CD14-positive monocyte (primary cell): ENCODE measurements around the gene GRM8. TPM values are rescaled to one million over a fixed set of nuclear protein-coding genes. Genes with fewer than 3 reads are reported as not detected.

Experiments used
- DNase-seq, 3 donors: peaks; one replicate each; pipeline ENCODE4 v3.0.0-alpha.2; 2011 to 2022
- H2AFZ ChIP-seq: 2 replicates; pipeline ENCODE4 v1.6.0; 2012; ENCODE audit warnings: mild to moderate bottlenecking, low read depth, low read length, inconsistent platforms; ENCODE audit not compliant: insufficient read depth, poor library complexity, severe bottlenecking
- H3K27ac ChIP-seq, 2 donors: 1 replicate in 1 of 2; 2 replicates in 1 of 2; pipeline ENCODE4 v1.5.1; 2012 to 2013; ENCODE audit warnings: low read length in 2 of 2, control low read depth in 1 of 2, inconsistent platforms in 1 of 2, low read depth in 1 of 2, mild to moderate bottlenecking in 1 of 2
- H3K27me3 ChIP-seq, 2 donors: one replicate each; pipeline versions ENCODE4 v1.6.0 to v1.6.1; 2011 to 2013; ENCODE audit warnings: low read length in 2 of 2; ENCODE audit not compliant: control insufficient read depth in 2 of 2, insufficient read depth in 2 of 2
- H3K36me3 ChIP-seq, 2 donors: replicated peaks in 1 of 2; 1 replicate in 1 of 2; 2 replicates in 1 of 2; pipeline versions ENCODE4 v1.5.1 to v1.6.1; 2012 to 2013; ENCODE audit warnings: low read length in 2 of 2, control low read depth in 1 of 2, inconsistent platforms in 1 of 2, mild to moderate bottlenecking in 1 of 2; ENCODE audit not compliant: insufficient read depth in 2 of 2, control insufficient read depth in 1 of 2
- H3K4me1 ChIP-seq, 2 donors: 1 replicate in 1 of 2; 2 replicates in 1 of 2; pipeline versions ENCODE4 v1.5.1 to v1.6.1; 2012 to 2013; ENCODE audit warnings: low read length in 2 of 2, control low read depth in 1 of 2, inconsistent platforms in 1 of 2, mild to moderate bottlenecking in 1 of 2, moderate library complexity in 1 of 2; ENCODE audit not compliant: insufficient read depth in 2 of 2, control insufficient read depth in 1 of 2
- H3K4me2 ChIP-seq: replicated peaks from 2 replicates; pipeline ENCODE3; 2012; ENCODE audit warnings: low read length, moderate library complexity, mild to moderate bottlenecking; ENCODE audit not compliant: poor library complexity, severe bottlenecking; ENCODE audit errors: extremely low read depth
- H3K4me3 ChIP-seq, 3 experiments: fragments of 200-600 bp in 1 of 3; sonication (generic) in 1 of 3; replicated peaks in 1 of 3; 1 replicate in 2 of 3; 2 replicates in 1 of 3; pipeline ENCODE4 v1.5.1; 2011 to 2013; ENCODE audit warnings: low read length in 3 of 3, mild to moderate bottlenecking in 3 of 3, control low read depth in 2 of 3, low read depth in 2 of 3, inconsistent platforms in 1 of 3, moderate library complexity in 1 of 3
- H3K79me2 ChIP-seq: 2 replicates; pipeline ENCODE4 v1.6.0; 2012; ENCODE audit warnings: mild to moderate bottlenecking, control low read depth, inconsistent platforms, low read length, moderate library complexity; ENCODE audit not compliant: insufficient read depth
- H3K9ac ChIP-seq: 2 replicates; pipeline ENCODE4 v1.6.0; 2017; ENCODE audit warnings: low read length, mild to moderate bottlenecking; ENCODE audit not compliant: insufficient read depth, poor library complexity, severe bottlenecking
- H3K9me3 ChIP-seq, 2 donors: replicated peaks in 1 of 2; 1 replicate in 1 of 2; 2 replicates in 1 of 2; pipeline versions ENCODE4 v1.5.1 to v1.6.1; 2012 to 2013; ENCODE audit warnings: low read length in 2 of 2, control low read depth in 1 of 2; ENCODE audit not compliant: control insufficient read depth in 1 of 2, insufficient read depth in 1 of 2
- H4K20me1 ChIP-seq: 2 replicates; pipeline ENCODE4 v1.6.0; 2012; ENCODE audit warnings: mild to moderate bottlenecking, low read length, control low read depth, moderate library complexity; ENCODE audit not compliant: insufficient read depth
- H3K27ac Mint-ChIP-seq, 7 donors: one replicate each; pipeline ENCODE4 v1.8.0; 2020; ENCODE audit warnings: mild to moderate bottlenecking in 7 of 7, mixed read lengths in 7 of 7, moderate library complexity in 6 of 7, inconsistent platforms in 2 of 7
- H3K27me3 Mint-ChIP-seq, 3 donors: one replicate each; pipeline ENCODE4 v1.8.0; 2021 to 2022; ENCODE audit warnings: low read depth in 3 of 3, mild to moderate bottlenecking in 3 of 3, mixed read lengths in 3 of 3, moderate library complexity in 3 of 3, inconsistent platforms in 1 of 3
- H3K36me3 Mint-ChIP-seq, 2 donors: one replicate each; pipeline ENCODE4 v1.8.0; 2020; ENCODE audit warnings: mixed read lengths in 2 of 2, inconsistent platforms in 1 of 2, mild to moderate bottlenecking in 1 of 2
- H3K4me1 Mint-ChIP-seq: one replicate; pipeline ENCODE4 v1.8.0; 2020; ENCODE audit warnings: mild to moderate bottlenecking, mixed read lengths
- H3K4me3 Mint-ChIP-seq, 2 donors: one replicate each; pipeline ENCODE4 v1.8.0; 2020; ENCODE audit warnings: mild to moderate bottlenecking in 2 of 2, mixed read lengths in 2 of 2, moderate library complexity in 1 of 2
- H3K9me3 Mint-ChIP-seq, 7 donors: one replicate each; pipeline ENCODE4 v1.8.0; 2020 to 2022; ENCODE audit warnings: mixed read lengths in 7 of 7, mild to moderate bottlenecking in 6 of 7, moderate library complexity in 6 of 7, inconsistent platforms in 2 of 7
- WGBS: methylation state at CpG from one replicate; pipeline ENCODE4 v1.1.5; 2013; ENCODE audit warnings: missing lambda C conversion rate; ENCODE audit not compliant: insufficient coverage; 5-methylcytosine and 5-hydroxymethylcytosine counted together
- intact Hi-C, 2 donors: fragments of 100-400 bp; cut with micrococcal nuclease; formaldehyde crosslinking; loops; one replicate each; pipeline versions ENCODE4 v1.15.0 to v1.15.1; 2023
- polyA plus RNA-seq, 3 donors: library from polyadenylated mRNA; depleted of rRNA in 1 of 3; unstranded in 2 of 3; stranded (reverse) in 1 of 3; fragments of 300-500 nt in 2 of 3; fragments of >200 nt in 1 of 3; fragmentation: Illumina TruSeq in 2 of 3; gene quantifications; 1 replicate in 2 of 3; 2 replicates in 1 of 3; pipeline ENCODE4 v1.2.3, GENCODE V29; 2012 to 2021
- TF ChIP-seq, protein P1 (sequence below): fragments of 200-600 bp; IDR thresholded peaks from one replicate; pipeline ENCODE4 v1.8.0; 2022; ENCODE audit warnings: antibody characterized with exemption, mild to moderate bottlenecking

GRM8 gene
- polyA plus RNA-seq, 3 donors, result not detected

GRCh38 chr7:127257086-127257485 lies 4.3 kb upstream of the GRM8 start:
- intact Hi-C loops, result no loop called here
- Histone ChIP-seq H4K20me1 (no peaks in the 10 kb centered on the region), H3K4me1 (peaks cover 8 to 14% of the 10 kb centered on the region in 2 donors), H3K27me3 (peaks cover 28 to 59% of the 10 kb centered on the region in 2 donors), H3K9me3 (peaks cover 0 to under 1% of the 10 kb centered on the region in 2 donors), H3K27ac (no peak overlapping the region), H3K79me2 (no peaks in the 10 kb centered on the region), H2AFZ (no peak overlapping the region), H3K36me3 (no peaks in the 10 kb centered on the region), H3K4me2 (no peak overlapping the region), H3K9ac (no peak overlapping the region), H3K4me3 (no peak overlapping the region)
- peaks cover under 1 to 2% of the 10 kb centered on the region in 2 donors for H3K36me3 Mint-ChIP-seq
- peaks cover 30 to 56% (median 37%) of the 10 kb centered on the region in 3 donors for H3K27me3 Mint-ChIP-seq
- no peak overlapping the region for H3K27ac Mint-ChIP-seq
- no peak for DNase-seq
- TF ChIP-seq, protein P1, sequence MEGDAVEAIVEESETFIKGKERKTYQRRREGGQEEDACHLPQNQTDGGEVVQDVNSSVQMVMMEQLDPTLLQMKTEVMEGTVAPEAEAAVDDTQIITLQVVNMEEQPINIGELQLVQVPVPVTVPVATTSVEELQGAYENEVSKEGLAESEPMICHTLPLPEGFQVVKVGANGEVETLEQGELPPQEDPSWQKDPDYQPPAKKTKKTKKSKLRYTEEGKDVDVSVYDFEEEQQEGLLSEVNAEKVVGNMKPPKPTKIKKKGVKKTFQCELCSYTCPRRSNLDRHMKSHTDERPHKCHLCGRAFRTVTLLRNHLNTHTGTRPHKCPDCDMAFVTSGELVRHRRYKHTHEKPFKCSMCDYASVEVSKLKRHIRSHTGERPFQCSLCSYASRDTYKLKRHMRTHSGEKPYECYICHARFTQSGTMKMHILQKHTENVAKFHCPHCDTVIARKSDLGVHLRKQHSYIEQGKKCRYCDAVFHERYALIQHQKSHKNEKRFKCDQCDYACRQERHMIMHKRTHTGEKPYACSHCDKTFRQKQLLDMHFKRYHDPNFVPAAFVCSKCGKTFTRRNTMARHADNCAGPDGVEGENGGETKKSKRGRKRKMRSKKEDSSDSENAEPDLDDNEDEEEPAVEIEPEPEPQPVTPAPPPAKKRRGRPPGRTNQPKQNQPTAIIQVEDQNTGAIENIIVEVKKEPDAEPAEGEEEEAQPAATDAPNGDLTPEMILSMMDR, result no peak
- peaks cover 0 to 10% (median 4%) of the 10 kb centered on the region in 7 donors for H3K9me3 Mint-ChIP-seq
- H3K4me3 Mint-ChIP-seq, result no peak overlapping the region
- no CpG with 5 or more reads among the region's 2 CpGs for WGBS
- peaks cover 12% of the 10 kb centered on the region for H3K4me1 Mint-ChIP-seq

DNA sequence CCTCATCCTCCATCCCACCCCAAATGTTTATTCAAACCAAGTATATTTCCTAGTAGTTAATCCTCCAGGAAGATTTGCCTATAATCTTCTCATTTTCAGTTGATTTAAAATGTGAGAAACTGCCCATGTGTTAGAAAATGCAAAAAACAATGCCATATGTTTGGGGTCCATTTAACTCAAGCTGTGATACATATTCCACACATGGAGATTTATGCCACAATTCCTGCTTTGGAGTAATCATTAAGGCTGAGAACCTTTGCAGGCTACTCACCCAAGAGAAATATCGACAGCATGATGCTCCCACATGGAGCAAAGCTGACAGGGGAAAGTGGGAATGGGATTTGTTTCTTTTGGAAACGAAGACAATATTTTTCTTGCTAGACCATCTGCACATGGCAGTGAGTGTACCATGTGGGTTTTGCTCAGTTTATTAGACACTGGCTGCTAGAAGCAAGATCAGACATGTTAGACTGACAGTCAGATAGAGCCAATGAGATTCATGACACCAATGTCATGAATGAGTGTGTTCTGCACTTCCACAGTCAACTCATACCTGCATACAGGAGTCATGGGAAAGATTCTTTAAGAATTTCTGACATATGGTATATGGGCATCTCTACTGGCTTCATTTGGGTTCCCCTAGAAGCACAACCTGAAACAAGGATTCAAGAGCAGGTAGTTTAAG lies 3.4 kb upstream of the GRM8 start:
- peaks cover 19% of the 10 kb centered on the region for H3K4me1 Mint-ChIP-seq
- Histone ChIP-seq H2AFZ (no peak overlapping the region), H3K9ac (no peak overlapping the region), H3K9me3 (peaks cover 3 to 7% of the 10 kb centered on the region in 2 donors), H3K27ac (no peak overlapping the region), H3K4me1 (peaks cover 12 to 22% of the 10 kb centered on the region in 2 donors), H3K36me3 (no peaks in the 10 kb centered on the region), H3K79me2 (no peaks in the 10 kb centered on the region), H3K27me3 (peaks cover 34 to 63% of the 10 kb centered on the region in 2 donors), H3K4me3 (no peak overlapping the region), H4K20me1 (no peaks in the 10 kb centered on the region), H3K4me2 (no peak overlapping the region)
- H3K9me3 Mint-ChIP-seq, result peaks cover 0 to 16% (median 8%) of the 10 kb centered on the region in 7 donors
- WGBS, result 89% methylated on average over 2 of the region's 2 CpGs
- TF ChIP-seq, protein P1, result no peak
- H3K4me3 Mint-ChIP-seq, result no peak overlapping the region
- DNase-seq, result no peak
- H3K36me3 Mint-ChIP-seq, result peaks cover 3 to 7% of the 10 kb centered on the region in 2 donors
- no peak overlapping the region for H3K27ac Mint-ChIP-seq
- intact Hi-C loops, result no loop called here
- peaks cover 37 to 61% (median 44%) of the 10 kb centered on the region in 3 donors for H3K27me3 Mint-ChIP-seq
